Fibroblast of pulmonary artery (primary cell): ENCODE results near the gene PTPRK.

Experiments
- DNase-seq: peaks from one replicate; pipeline ENCODE4 v3.0.0-alpha.2; 2010; ENCODE audit warnings: low read depth
- H3K4me3 ChIP-seq: replicated peaks from 2 replicates; pipeline ENCODE4 v1.5.1; 2011; ENCODE audit warnings: low read depth, mild to moderate bottlenecking, control low read depth, low read length, moderate library complexity
- TF ChIP-seq, protein P1 (sequence below): IDR thresholded peaks from 2 replicates; pipeline ENCODE4 v1.5.1; 2011; ENCODE audit warnings: mild to moderate bottlenecking, control low read depth, low read length, inconsistent platforms; ENCODE audit errors: missing control alignments

The PTPRK gene

DNA sequence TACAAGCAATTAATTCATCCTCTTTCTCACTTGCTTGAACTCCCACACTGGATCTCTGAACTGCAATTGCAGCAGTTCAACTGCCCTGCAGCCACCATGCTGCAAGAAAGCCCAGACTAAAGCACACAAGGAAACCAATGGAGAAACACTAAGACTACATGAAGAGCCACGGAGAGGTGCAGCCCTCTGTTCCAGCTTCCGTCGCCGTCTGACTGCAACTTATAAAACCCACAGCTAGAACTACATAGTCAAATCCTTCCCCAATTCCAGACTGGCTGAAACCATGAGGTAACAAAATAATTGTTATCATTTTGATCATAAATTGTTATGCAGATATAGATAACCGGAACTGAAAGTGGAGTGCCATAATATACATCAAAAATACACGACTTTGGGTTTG, 598.4 kb downstream of the PTPRK start:
- H3K4me3 ChIP-seq: no peak overlapping the region
- TF ChIP-seq, protein P1, sequence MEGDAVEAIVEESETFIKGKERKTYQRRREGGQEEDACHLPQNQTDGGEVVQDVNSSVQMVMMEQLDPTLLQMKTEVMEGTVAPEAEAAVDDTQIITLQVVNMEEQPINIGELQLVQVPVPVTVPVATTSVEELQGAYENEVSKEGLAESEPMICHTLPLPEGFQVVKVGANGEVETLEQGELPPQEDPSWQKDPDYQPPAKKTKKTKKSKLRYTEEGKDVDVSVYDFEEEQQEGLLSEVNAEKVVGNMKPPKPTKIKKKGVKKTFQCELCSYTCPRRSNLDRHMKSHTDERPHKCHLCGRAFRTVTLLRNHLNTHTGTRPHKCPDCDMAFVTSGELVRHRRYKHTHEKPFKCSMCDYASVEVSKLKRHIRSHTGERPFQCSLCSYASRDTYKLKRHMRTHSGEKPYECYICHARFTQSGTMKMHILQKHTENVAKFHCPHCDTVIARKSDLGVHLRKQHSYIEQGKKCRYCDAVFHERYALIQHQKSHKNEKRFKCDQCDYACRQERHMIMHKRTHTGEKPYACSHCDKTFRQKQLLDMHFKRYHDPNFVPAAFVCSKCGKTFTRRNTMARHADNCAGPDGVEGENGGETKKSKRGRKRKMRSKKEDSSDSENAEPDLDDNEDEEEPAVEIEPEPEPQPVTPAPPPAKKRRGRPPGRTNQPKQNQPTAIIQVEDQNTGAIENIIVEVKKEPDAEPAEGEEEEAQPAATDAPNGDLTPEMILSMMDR: no peak
- DNase-seq: no peak

DNA sequence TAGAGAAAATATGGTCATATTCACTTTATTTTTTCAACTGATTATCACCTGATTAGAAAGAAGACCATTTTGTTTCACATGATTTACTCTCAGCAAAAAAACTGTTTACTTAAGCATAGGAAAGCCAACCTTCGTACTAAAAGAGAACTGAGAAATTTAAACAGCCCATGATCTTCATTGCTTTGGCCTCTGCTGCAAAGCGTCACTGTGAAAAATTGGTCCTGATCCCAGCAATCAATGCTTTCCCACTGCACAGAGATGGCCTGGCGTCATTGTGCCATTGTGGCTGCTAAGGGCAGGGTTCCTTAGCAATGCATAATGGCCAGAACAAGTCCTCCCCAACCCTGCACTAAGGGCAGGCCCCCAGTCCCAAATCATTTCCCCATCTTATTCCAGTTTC, 599.6 kb downstream of the PTPRK start:
- TF ChIP-seq, protein P1: no peak
- no peak overlapping the region for H3K4me3 ChIP-seq
- DNase-seq: no peak
